ENCODE measurements around the gene EFNA2. TPM values are rescaled to one million over a fixed set of nuclear protein-coding genes. Genes with fewer than 3 reads are reported as not detected.

The EFNA2 gene
- total RNA-seq, 1 donor from 2014 or later = not detected

GRCh38 chr19:1273263-1274041 lies 12.2 kb upstream of the EFNA2 start:
- Histone ChIP-seq H3K4me3 (no peak overlapping the region), H3K36me3 (peaks cover 56% of the 10 kb centered on the region), H3K27ac (peak overlapping the region; percentile 94), H3K27me3 (no peaks in the 10 kb centered on the region), H3K9me3 (no peaks in the 10 kb centered on the region), H3K4me1 (peaks cover 61% of the 10 kb centered on the region)
- no peak for TF ChIP-seq CTCF (IDR thresholded peaks at IDR 0.05)
- DNase-seq = no peak
- no peak for ATAC-seq
- intact Hi-C loops (cut with DNase I) = no loop called here

GRCh38 chr19:1274081-1274851 lies 11.4 kb upstream of the EFNA2 start:
- Histone ChIP-seq H3K4me1 (peaks cover 57% of the 10 kb centered on the region), H3K27ac (peak overlapping the region; percentile 94), H3K27me3 (no peaks in the 10 kb centered on the region), H3K9me3 (no peaks in the 10 kb centered on the region), H3K36me3 (peaks cover 61% of the 10 kb centered on the region), H3K4me3 (peak overlapping the region; percentile 69)
- intact Hi-C loops (cut with DNase I) = no loop called here
- DNase-seq (no peak), ATAC-seq (no peak)
- no peak for TF ChIP-seq CTCF (IDR thresholded peaks at IDR 0.05)

- Histone ChIP-seq H3K9me3 (no peaks in the 10 kb centered on the region), H3K27me3 (no peaks in the 10 kb centered on the region), H3K4me1 (peaks cover 57% of the 10 kb centered on the region), H3K27ac (peak overlapping the region; percentile 94), H3K4me3 (peak overlapping the region; percentile 69), H3K36me3 (peaks cover 61% of the 10 kb centered on the region)
- TF ChIP-seq CTCF (IDR thresholded peaks at IDR 0.05) = no peak
- intact Hi-C loops (cut with DNase I) = no loop called here
- ATAC-seq (no peak), DNase-seq (peak; percentile 77)
Observed at GRCh38 chr19:1274852-1275259, 10.8 kb upstream of the EFNA2 start.

DNA sequence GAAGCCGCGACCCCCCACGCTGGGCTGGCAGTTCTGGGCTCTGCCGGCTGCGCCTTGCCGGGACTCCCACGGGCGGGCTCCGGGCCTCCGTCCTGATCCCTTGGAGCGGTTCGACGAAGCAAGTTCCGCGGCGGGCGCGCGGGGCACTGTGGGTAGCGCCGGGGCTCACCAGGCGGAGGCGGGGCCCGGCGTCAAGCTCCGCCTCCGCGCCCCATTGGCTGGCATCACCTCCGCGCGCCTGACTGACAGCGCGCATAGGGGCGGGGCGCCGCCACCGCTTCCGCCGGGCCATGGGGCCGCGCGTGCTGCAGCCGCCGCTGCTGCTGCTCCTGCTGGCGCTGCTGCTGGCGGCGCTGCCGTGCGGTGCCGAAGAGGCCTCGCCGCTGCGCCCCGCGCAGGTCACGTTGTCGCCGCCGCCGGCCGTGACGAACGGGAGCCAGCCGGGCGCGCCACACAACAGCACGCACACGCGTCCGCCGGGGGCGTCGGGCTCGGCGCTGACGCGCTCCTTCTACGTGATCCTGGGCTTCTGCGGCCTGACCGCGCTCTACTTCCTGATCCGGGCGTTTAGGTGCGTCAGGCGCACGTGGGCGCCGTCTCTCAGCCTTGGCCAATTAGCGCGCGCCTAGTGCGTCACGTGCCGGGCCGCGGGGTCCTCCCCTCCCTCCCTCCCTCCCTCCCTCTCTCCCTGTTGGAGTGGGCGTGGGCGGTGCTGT lies 10.3 kb upstream of the EFNA2 start, which contains the start of gene FAM174C:
FAM174C (plus strand) TSS at position 271 of the 716 bp plus-strand sequence; CDS start at position 291, 20 bp downstream.
- no peaks in the 10 kb centered on the region for H3K9me3 ChIP-seq
- TF ChIP-seq CTCF (IDR thresholded peaks at IDR 0.05) = no peak
- H3K27ac ChIP-seq = peak within 1 kb of the TSS; percentile 94
- intact Hi-C loops (cut with DNase I) = no loop called here
- H3K27me3 ChIP-seq = no peaks in the 10 kb centered on the region
- H3K4me1 ChIP-seq = peaks cover 55% of the 10 kb centered on the region
- DNase-seq (peak; percentile 98), ATAC-seq (peak; percentile 88)
- peak within 1 kb of the TSS; percentile 69 for H3K4me3 ChIP-seq
- peaks cover 60% of the 10 kb centered on the region for H3K36me3 ChIP-seq

- intact Hi-C loops (cut with DNase I) = no loop called here
Observed at GRCh38 chr19:1275976-1276627, 9.6 kb upstream of the EFNA2 start.

More at GRCh38 chr19:1275976-1276627, 9.6 kb upstream of the EFNA2 start:
- Histone ChIP-seq H3K27ac (peak overlapping the region; percentile 94), H3K4me1 (peaks cover 48% of the 10 kb centered on the region), H3K9me3 (no peaks in the 10 kb centered on the region), H3K27me3 (no peaks in the 10 kb centered on the region), H3K4me3 (peak overlapping the region; percentile 69), H3K36me3 (peaks cover 54% of the 10 kb centered on the region)
- ATAC-seq (no peak), DNase-seq (no peak)
- TF ChIP-seq CTCF (IDR thresholded peaks at IDR 0.05) = no peak

All from upper lobe of right lung (tissue), 1 donor.